Tibial nerve (tissue), 3 donors: ENCODE measurements around the gene RYR1.

Experiments
- CTCF ChIP-seq, 5 experiments: fragments of 200-600 bp in 3 of 5; fragments of 450-650 bp in 2 of 5; sonication (generic) in 3 of 5; IDR thresholded peaks; one replicate each; pipeline ENCODE4 v1.5.1; 2016 to 2019; ENCODE audit warnings: antibody characterized with exemption in 5 of 5, mild to moderate bottlenecking in 3 of 5, moderate library complexity in 2 of 5
- POLR2A ChIP-seq, 2 donors: fragments of 450-650 bp; IDR thresholded peaks; one replicate each; pipeline ENCODE4 v1.6.1; 2017; ENCODE audit warnings: antibody characterized with exemption in 2 of 2, mild to moderate bottlenecking in 2 of 2, moderate library complexity in 2 of 2

- TF ChIP-seq CTCF (IDR thresholded peaks at IDR 0.05) (no peak), POLR2A (IDR thresholded peaks at IDR 0.05) (no peak)
Observed at GRCh38 chr19:38395381-38396114, 37.9 kb upstream of the RYR1 start.
